H9 (cell line): ENCODE measurements around the gene TMEM91. TPM values are rescaled to one million over a fixed set of nuclear protein-coding genes. Genes with fewer than 3 reads are reported as not detected.

Source experiments
- DNase-seq: peaks from one replicate; pipeline ENCODE4 v3.0.0-alpha.2; 2017
- H2AFZ ChIP-seq: one replicate; pipeline ENCODE4 v1.6.1; 2013; ENCODE audit warnings: mild to moderate bottlenecking, low read length, control low read depth, moderate library complexity
- H2AK5ac ChIP-seq: 2 replicates; pipeline ENCODE4 v1.6.1; 2013; ENCODE audit warnings: low read length, control low read depth, mixed read lengths; ENCODE audit not compliant: insufficient read length
- H2BK120ac ChIP-seq: one replicate; pipeline ENCODE4 v1.6.1; 2013; ENCODE audit warnings: low read depth, mild to moderate bottlenecking, low read length, control low read depth, inconsistent platforms; ENCODE audit not compliant: poor library complexity, severe bottlenecking
- H2BK12ac ChIP-seq: 2 replicates; pipeline ENCODE4 v1.6.1; 2013; ENCODE audit warnings: low read length, control low read depth, mixed read lengths, low read depth; ENCODE audit not compliant: insufficient read length
- H2BK15ac ChIP-seq: 2 replicates; pipeline ENCODE4 v1.6.1; 2013; ENCODE audit warnings: low read depth, low read length, control low read depth
- H2BK20ac ChIP-seq: one replicate; pipeline ENCODE4 v1.6.1; 2013; ENCODE audit warnings: low read depth, mild to moderate bottlenecking, low read length, control low read depth, inconsistent platforms; ENCODE audit not compliant: poor library complexity, severe bottlenecking
- H2BK5ac ChIP-seq: 2 replicates; pipeline ENCODE4 v1.6.1; 2013; ENCODE audit warnings: low read length, control low read depth, mixed read lengths; ENCODE audit not compliant: insufficient read length
- H3K14ac ChIP-seq: 2 replicates; pipeline ENCODE4 v1.6.1; 2013; ENCODE audit warnings: low read length, control low read depth; ENCODE audit not compliant: insufficient read depth
- H3K18ac ChIP-seq: 2 replicates; pipeline ENCODE4 v1.6.1; 2013; ENCODE audit warnings: low read depth, mild to moderate bottlenecking, mixed read lengths, low read length, control low read depth; ENCODE audit not compliant: insufficient read length
- H3K23ac ChIP-seq: 2 replicates; pipeline ENCODE4 v1.6.1; 2013; ENCODE audit warnings: low read length, control low read depth, mixed read lengths, low read depth; ENCODE audit not compliant: insufficient read length
- H3K23me2 ChIP-seq: 2 replicates; pipeline ENCODE4 v1.6.1; 2013; ENCODE audit warnings: low read depth, mild to moderate bottlenecking, mixed read lengths, low read length, control low read depth; ENCODE audit not compliant: insufficient read length, poor library complexity, severe bottlenecking
- H3K27ac ChIP-seq: 2 replicates; pipeline ENCODE4 v1.5.1; 2013; ENCODE audit warnings: low read length, control low read depth, mixed read lengths, low read depth; ENCODE audit not compliant: insufficient read length
- H3K27me3 ChIP-seq: 2 replicates; pipeline ENCODE4 v1.6.1; 2013; ENCODE audit warnings: low read length, control low read depth, inconsistent platforms; ENCODE audit not compliant: insufficient read depth
- H3K4ac ChIP-seq: 2 replicates; pipeline ENCODE4 v1.6.1; 2013; ENCODE audit warnings: low read depth, mild to moderate bottlenecking, control low read depth, inconsistent platforms, low read length, moderate library complexity
- H3K4me1 ChIP-seq: 2 replicates; pipeline ENCODE4 v1.6.1; 2013; ENCODE audit warnings: low read length, control low read depth, inconsistent platforms; ENCODE audit not compliant: insufficient read depth
- H3K4me2 ChIP-seq: 2 replicates; pipeline ENCODE4 v1.6.1; 2013; ENCODE audit warnings: low read length, control low read depth, mixed read lengths; ENCODE audit not compliant: insufficient read length, insufficient read depth
- H3K56ac ChIP-seq: 2 replicates; pipeline ENCODE4 v1.6.1; 2013; ENCODE audit warnings: low read depth, mild to moderate bottlenecking, mixed read lengths, low read length, control low read depth; ENCODE audit not compliant: insufficient read length
- H3K79me1 ChIP-seq: 2 replicates; pipeline ENCODE4 v1.6.1; 2013; ENCODE audit warnings: low read depth, mild to moderate bottlenecking, moderate library complexity, low read length, control low read depth, inconsistent platforms; ENCODE audit not compliant: insufficient read depth, poor library complexity, severe bottlenecking
- H3K79me2 ChIP-seq: 2 replicates; pipeline ENCODE4 v1.6.1; 2013; ENCODE audit warnings: low read length, control low read depth, inconsistent platforms; ENCODE audit not compliant: insufficient read depth
- H3K9ac ChIP-seq: 2 replicates; pipeline ENCODE4 v1.6.1; 2013; ENCODE audit warnings: low read length, control low read depth, mixed read lengths; ENCODE audit not compliant: insufficient read length; ENCODE audit errors: extremely low read depth
- H3K9me3 ChIP-seq: one replicate; pipeline ENCODE4 v1.6.1; 2013; ENCODE audit warnings: low read depth, low read length, inconsistent platforms; ENCODE audit not compliant: control insufficient read depth
- H3T11ph ChIP-seq: one replicate; pipeline ENCODE4 v1.6.1; 2013; ENCODE audit warnings: mild to moderate bottlenecking, low read length, control low read depth, inconsistent platforms
- H4K20me1 ChIP-seq: one replicate; pipeline ENCODE4 v1.6.1; 2013; ENCODE audit not compliant: control insufficient read depth, insufficient read length, insufficient read depth
- H4K5ac ChIP-seq: 2 replicates; pipeline ENCODE4 v1.6.1; 2013; ENCODE audit warnings: low read depth, mild to moderate bottlenecking, mixed read lengths, low read length, control low read depth; ENCODE audit not compliant: insufficient read length
- H4K8ac ChIP-seq: replicated peaks from 2 replicates; pipeline ENCODE4 v1.6.1; 2013; ENCODE audit warnings: low read length, control low read depth, mixed read lengths, low read depth; ENCODE audit not compliant: insufficient read length
- H4K91ac ChIP-seq: 2 replicates; pipeline ENCODE4 v1.6.1; 2013; ENCODE audit warnings: low read depth, mild to moderate bottlenecking, moderate library complexity, mixed read lengths, low read length, control low read depth; ENCODE audit not compliant: insufficient read length
- H3K27ac Mint-ChIP-seq, 3 experiments: 2 replicates in 2 of 3; 3 replicates in 1 of 3; pipeline ENCODE4 v1.8.0; 2020 to 2021; ENCODE audit warnings: mixed read lengths in 3 of 3, mild to moderate bottlenecking in 1 of 3, moderate library complexity in 1 of 3
- H3K27me3 Mint-ChIP-seq: 2 replicates; pipeline ENCODE4 v1.8.0; 2021; ENCODE audit warnings: low read depth, mild to moderate bottlenecking, moderate library complexity, mixed read lengths
- H3K36me3 Mint-ChIP-seq, 3 experiments: 2 replicates in 2 of 3; 3 replicates in 1 of 3; pipeline ENCODE4 v1.8.0; 2020 to 2021; ENCODE audit warnings: low read depth in 3 of 3, mixed read lengths in 3 of 3; ENCODE audit not compliant: insufficient read depth in 1 of 3
- H3K4me1 Mint-ChIP-seq, 2 experiments: 2 replicates each; pipeline ENCODE4 v1.8.0; 2020; ENCODE audit warnings: mixed read lengths in 2 of 2
- H3K4me3 Mint-ChIP-seq, 2 experiments: 2 replicates in 1 of 2; 3 replicates in 1 of 2; pipeline ENCODE4 v1.8.0; 2020 to 2021; ENCODE audit warnings: mild to moderate bottlenecking in 2 of 2, mixed read lengths in 2 of 2, moderate library complexity in 1 of 2
- H3K9me3 Mint-ChIP-seq, 2 experiments: 2 replicates in 1 of 2; 3 replicates in 1 of 2; pipeline ENCODE4 v1.8.0; 2020; ENCODE audit warnings: mild to moderate bottlenecking in 2 of 2, mixed read lengths in 2 of 2, moderate library complexity in 1 of 2
- CTCF ChIP-seq: fragments of 200-600 bp; sonication (generic); conservative IDR thresholded peaks from 3 replicates; pipeline ENCODE4 v1.8.0; 2021; ENCODE audit warnings: antibody characterized with exemption, mild to moderate bottlenecking
- WGBS: extraction: QIAGEN DNeasy Blood & Tissue Kit; methylation state at CpG from one replicate; pipeline ENCODE4 v1.1.7; 2013; ENCODE audit warnings: missing lambda C conversion rate, low lambda C conversion rate, mixed read lengths; ENCODE audit not compliant: insufficient read length; ENCODE audit errors: extremely low coverage; 5-methylcytosine and 5-hydroxymethylcytosine counted together
- total RNA-seq: library from RNA; stranded (reverse); gene quantifications from 2 replicates; pipeline ENCODE4 v1.2.1, GENCODE V29; 2021

TMEM91 gene
- total RNA-seq, 1 experiment from 2014 or later, result 5.7 TPM

DNA sequence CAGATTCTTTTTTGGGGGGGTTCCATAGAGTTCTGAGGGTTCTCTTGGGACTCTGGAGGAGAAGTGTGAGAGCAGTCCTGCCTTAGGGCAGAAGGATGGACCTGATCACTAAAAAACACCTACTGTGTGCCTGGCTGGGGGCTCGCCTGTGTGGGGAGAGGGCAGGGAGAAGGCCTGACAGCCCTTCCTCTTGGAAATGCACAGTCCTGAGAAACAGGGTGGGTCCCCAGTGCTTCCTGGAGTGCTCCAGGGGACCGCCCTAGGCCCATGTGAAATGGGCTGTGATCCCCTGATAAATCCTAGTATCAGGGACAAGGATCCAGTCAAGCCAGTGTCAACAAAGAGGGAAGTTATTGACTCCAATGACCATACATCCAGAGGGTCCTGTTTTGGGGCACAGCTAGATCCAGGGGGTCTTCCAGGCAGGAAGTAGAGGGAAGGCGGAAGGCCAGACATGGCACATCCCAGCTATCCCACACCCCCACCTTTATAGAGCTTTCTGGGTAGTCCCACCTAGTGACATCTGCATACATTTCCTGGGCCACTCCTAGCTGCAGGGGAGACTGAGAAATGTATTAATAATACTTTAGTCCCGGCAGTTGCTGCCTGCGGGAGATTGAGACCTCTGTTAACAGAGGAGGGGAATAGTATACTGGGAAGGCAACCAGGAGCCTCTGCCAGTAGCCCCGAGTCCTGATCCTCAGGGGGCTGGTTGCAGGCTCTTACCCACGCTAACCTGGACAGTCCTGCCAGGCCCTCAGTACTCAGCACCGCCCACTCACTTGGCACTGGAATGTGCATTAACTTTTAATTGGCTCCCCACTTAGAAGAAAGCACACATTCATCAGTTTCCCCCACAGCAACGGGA lies 35.0 kb downstream of the TMEM91 start:
- Histone ChIP-seq H3K4ac (no peak overlapping the region), H3K27me3 (no peaks in the 10 kb centered on the region), H4K8ac (no peak overlapping the region), H4K91ac (no peak overlapping the region), H2AK5ac (no peak overlapping the region), H3K14ac (no peak overlapping the region; the same call in 1 of the 2 replicates), H2BK20ac (no peak overlapping the region), H3K9me3 (no peaks in the 10 kb centered on the region), H3K27ac (no peak overlapping the region), H2BK15ac (no peak overlapping the region), H2BK12ac (no peak overlapping the region), H3K4me2 (no peak overlapping the region), H3K79me1 (no peaks in the 10 kb centered on the region), H3K23ac (no peak overlapping the region), H3K23me2 (peaks cover 4% of the 10 kb centered on the region), H3K56ac (no peak overlapping the region), H3T11ph (no peak overlapping the region), H2BK5ac (no peak overlapping the region), H4K20me1 (peaks cover 3% of the 10 kb centered on the region), H3K9ac (no peak overlapping the region), H3K79me2 (no peaks in the 10 kb centered on the region), H2BK120ac (no peak overlapping the region), H4K5ac (no peak overlapping the region), H2AFZ (no peak overlapping the region), H3K4me1 (no peaks in the 10 kb centered on the region; the same call in 1 of the 2 replicates), H3K18ac (no peak overlapping the region)
- Mint-ChIP-seq H3K4me3 (no peak overlapping the region), H3K27me3 (no peaks in the 10 kb centered on the region; the same call in 1 of the 2 replicates), H3K9me3 (no peaks in the 10 kb centered on the region), H3K4me1 (peaks cover 7 to 16% of the 10 kb centered on the region in 2 experiments), H3K27ac (no peak overlapping the region), H3K36me3 (peaks cover 0 to 21% (median 16%) of the 10 kb centered on the region in 3 experiments; a peak in 5 of 7 replicates)
- TF ChIP-seq CTCF, result no peak
- no peak for DNase-seq
- WGBS, result no CpG with 5 or more reads among the region's 9 CpGs
